HL-60 (cell line): ENCODE measurements around the gene SMIM31.

ENCODE experiments used
- CTCF ChIP-seq: IDR thresholded peaks from one replicate; pipeline ENCODE4 v1.5.1; 2011; ENCODE audit warnings: low read length, control low read depth, inconsistent platforms; ENCODE audit not compliant: insufficient read depth
- POLR2AphosphoS5 ChIP-seq: IDR thresholded peaks from 2 replicates; pipeline ENCODE4 v1.6.1; 2012; ENCODE audit warnings: low read depth
- SPI1 ChIP-seq: IDR thresholded peaks from 2 replicates; pipeline ENCODE4 v1.6.1; 2012; ENCODE audit warnings: low read depth, mild to moderate bottlenecking, borderline replicate concordance

GRCh38 chr4:164824581-164824980, 70.7 kb downstream of the SMIM31 start:
- TF ChIP-seq CTCF, result no peak
- TF ChIP-seq POLR2AphosphoS5, result no peak
- no peak for TF ChIP-seq SPI1
